Measurements from ENCODE around the gene GFAP. TPM values are rescaled to one million over a fixed set of nuclear protein-coding genes. Genes with fewer than 3 reads are reported as not detected.
"Not testable (repeated sequence)": the region's sequence is repeated elsewhere in the genome, so short reads cannot be mapped to it uniquely, and the experiment has no call there.

Gene GFAP
- 7.0 TPM for total RNA-seq
- long read RNA-seq, transcript GFAP-205 (4 exons, 594 nt): major isoform, 6 of 8 reads
- long read RNA-seq, partial matches to known transcripts: 1 of 8 reads
- long read RNA-seq, other reads (novel, unspliced or antisense): 0 of 8 reads

DNA sequence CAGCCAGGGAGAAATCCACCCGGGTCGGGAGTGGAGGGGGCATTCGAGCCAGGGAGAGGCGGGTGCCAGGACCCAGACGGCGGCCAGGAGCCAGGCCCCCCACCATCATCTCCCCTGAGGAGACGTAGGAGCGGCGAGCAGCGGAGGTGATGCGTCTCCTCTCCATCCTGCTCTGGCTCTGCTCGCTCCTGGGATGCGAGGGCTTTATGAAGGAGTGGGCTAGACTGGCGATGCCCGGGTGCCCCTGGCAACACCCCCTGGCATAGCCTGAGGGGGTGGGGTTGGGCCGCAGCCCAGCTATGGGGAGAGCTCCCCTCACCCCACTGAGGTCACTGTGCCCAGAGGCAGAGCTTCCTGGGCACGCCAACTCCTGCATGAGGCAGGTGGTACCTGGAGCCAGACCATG is at the start of gene GFAP:
TSS of gene GFAP (minus strand) at position 180 of the 406 bp plus-strand sequence. CDS start at position 166, 14 bp downstream.
- intact Hi-C loops (cut with DNase I): no loop called here
- no peak for DNase-seq (ENCODE audit: low spot score)

DNA sequence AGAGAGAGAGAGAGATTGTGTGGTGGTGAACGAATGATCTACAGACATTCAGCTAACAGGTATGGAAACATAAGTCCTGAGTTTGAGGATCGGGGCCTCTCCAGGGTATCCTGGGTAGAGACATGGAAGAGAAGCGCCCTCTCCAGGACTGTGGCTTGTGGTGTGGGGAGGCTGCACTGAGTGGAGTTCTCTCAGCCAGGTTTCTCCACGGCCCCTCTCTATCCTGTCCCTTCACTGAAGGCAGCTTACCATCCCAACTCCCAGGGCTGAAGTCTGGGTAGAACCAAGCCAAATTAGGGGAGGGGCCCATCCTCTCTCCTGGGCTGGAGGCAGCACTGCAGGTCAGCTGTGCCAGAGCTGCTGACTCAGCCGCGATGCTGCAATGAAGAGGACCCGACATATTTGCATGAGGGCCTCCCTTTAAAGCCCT is 46.6 kb upstream of the GFAP start:
- intact Hi-C loops (cut with DNase I): no loop called here
- no peak for DNase-seq (ENCODE audit: low spot score)

DNA sequence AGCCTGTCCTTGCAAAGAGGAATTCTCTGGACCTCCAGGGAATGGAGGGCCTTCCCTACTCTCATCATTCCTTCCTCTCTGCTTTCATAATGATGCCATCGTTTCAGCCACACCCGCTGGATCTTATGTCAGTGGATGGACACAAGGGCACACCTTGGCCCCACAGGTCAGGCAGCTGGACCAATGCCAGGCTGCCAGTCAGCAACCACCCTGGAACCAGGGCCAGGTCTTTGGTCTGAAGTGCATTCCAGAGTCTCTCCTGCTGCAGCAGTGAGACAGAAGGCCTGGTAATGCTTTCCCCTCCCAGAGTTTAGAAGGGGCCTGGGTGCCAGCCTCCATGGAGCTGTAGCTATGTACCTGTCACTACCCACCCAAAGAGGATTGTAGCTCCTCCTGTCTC is 45.4 kb upstream of the GFAP start:
- intact Hi-C loops (cut with DNase I): no loop called here
- no peak for DNase-seq (ENCODE audit: low spot score)

DNA sequence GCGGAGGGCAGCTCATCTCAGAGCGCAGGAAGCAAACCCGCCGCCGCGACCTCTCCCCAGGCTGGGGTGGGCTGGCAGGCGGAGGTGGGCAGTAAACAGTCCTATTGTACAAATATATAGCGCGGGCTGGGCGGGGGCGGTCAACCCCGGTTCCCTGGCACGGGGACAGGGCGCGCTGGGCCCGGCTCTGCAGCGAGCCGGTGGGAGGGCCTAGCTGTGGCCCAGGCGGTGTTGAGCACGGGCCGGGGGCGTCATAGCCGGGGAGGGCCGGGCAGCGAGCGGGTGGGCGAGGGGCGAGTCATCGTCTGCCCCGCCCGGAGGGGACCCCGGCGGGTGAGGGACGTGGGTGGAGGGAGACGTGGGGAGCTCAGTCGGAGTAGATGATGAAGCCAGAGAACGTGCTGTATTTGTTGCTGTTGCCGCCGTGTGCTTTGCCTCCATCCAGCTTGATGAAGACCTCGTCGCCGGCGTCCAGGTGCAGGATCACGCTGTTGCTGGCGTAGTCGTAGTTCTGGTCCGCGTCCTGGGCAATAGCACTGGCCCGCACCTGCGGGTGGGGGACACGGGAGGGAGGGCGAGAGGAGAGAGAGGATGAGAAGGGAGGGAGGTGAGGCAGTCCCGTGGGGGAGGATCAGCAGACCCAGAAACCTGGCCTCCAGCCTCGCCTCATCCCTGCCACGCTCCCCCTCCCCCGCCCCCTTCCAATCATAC is 44.7 kb upstream of the GFAP start:
- intact Hi-C loops (cut with DNase I): no loop called here
- DNase-seq (ENCODE audit: low spot score): no peak

DNA sequence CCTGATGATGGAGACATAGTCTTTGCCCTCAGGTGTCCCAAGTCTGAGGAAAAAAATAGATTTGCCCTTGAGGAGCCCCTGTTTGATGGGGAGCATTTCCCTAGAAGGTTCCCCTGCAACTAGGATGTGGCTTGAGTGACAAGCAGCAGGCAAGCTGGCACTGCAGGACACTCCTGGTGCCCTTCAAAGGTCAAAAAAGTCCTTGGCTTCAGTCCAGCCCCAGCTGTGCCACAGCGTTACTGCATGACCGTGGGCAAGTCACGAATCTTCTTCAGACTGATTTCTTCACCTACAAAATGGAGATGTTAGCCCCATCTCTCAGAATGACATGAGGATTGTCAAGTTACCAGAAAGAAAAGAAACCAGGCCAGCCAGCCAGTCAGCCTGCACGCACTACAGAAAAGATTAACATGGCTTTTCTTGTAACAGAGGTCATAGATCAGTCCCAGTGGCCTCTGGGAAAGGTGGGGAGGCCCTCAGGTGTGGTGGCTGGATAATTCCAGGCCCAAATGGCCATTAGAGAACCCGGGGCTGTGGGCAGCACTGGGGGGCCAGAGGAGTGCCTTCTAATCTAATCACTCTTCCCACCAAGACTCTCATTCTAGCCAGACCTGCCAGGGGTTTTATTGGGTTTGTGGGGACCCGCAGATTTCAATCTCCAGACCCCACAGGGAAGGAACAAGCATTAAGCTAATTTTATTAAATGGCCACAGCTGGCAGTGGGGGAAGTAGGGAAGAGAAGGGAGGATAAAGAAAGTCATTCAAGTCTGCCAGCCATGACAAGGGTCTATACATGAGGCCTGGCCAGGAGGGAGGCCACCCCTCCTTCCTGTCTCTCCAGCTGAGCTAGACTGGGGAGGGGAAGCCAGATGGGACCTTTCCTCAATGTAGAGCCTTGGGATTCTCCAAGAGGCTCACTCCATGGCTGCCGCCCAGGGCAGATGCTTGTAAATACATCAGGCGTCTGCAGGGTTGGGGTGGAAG is 42.0 kb upstream of the GFAP start:
- peak; percentile 53 for DNase-seq (ENCODE audit: low spot score)
- intact Hi-C loops (cut with DNase I): no loop called here

- intact Hi-C loops (cut with DNase I): no loop called here
- DNase-seq (ENCODE audit: low spot score): peak; percentile 31
Measured at GRCh38 chr17:44955674-44956425, 40.5 kb upstream of the GFAP start.

DNA sequence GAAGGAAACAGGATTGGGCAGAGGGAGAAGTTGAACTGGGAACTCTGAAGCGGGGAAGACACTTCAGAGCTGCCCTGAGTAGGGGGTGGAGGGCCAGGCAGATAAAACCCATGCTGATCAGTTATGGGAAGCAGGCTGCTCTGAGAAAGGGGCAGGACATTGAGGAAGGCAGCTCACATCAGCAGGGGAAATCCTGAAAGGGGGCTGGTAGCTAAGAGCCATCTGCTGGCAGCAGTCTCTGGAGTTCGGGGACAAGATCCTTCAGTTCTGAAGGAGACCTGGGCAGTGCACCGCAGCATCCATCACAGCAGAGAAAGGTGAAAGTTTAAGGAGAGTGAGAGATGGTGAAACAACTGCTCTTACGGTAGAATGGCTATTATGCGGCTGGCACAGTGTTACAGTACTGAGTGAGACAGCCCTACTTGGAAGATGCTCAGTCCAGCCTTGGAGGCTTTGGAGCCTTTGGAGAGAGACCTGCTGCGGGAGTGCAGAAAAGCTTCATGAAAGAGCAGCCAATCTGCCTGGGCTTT is 37.7 kb upstream of the GFAP start:
- peak; percentile 15 for DNase-seq (ENCODE audit: low spot score)
- intact Hi-C loops (cut with DNase I): no loop called here

DNA sequence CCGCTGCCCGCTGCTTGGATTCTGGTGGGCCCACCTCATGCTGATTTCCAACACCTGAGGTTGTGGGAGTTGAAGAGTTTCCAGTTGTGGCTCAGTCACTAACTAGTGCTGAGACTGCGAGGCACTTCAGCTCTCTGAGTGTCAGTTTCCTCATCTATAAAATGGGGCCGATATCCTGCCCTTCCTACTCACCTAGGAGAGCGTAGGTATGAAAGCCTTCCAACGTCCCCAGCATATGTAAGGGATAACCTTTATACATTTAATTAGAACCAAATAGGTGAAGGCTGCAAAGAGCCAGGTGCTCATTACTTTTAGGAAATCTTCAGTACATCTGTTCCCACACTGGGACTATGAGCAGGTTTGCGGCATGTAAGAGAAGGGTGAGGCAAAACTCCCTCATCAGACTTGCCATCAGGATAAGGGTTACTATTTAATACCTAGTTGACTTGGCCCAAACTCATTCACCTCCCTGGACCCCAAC is 33.1 kb upstream of the GFAP start:
- DNase-seq (ENCODE audit: low spot score): no peak

DNA sequence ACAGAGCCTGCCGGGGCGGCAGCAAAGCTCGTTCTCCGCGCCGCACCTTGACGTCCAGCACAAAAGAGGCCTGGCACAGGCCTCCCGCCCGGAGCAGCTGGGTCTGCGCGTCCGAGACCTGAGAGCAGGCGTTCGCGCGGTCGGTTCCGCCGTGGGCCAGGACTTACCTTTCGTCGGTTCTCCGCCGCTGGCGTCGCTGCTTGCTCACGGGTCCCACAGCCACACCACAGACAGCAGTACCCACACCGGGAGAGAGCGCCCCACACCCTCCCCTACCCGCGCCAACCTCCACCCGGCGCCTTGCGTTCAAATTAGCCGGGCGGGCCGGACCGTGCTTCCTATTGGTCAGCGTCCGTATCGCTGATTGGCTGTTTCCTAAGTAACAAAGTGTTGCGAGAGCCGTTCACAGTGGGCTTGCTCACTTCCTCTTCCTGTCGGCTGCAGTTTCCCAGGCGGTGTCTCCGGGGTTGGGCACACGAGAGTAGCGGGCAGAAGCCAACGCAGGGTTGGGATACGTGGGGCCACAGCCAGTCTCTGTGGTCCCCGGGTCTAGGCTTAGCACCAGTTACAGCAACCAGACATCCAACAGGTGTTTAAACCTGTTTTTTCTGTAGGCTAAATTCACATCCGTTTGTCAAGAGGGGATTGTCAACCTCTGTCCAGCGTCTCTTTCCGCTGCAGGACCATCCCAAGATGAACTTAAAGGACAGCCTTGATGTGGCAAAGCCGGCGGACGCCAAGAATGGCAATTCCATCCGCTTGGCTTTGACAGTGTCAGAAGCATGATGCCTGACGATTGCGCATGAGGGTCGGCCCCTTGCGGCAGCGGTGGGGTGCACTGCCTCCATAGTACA is 32.4 kb upstream of the GFAP start, which contains the start of gene KIF18B:
TSS of gene KIF18B (minus strand) at position 313 of the 854 bp plus-strand sequence. CDS start 11,429 bp downstream, outside the sequence.
- intact Hi-C loops (cut with DNase I): no loop called here
- DNase-seq (ENCODE audit: low spot score): peak; percentile 95

More for the DNA sequence above, 33.1 kb upstream of the GFAP start:
- intact Hi-C loops (cut with DNase I): no loop called here

DNA sequence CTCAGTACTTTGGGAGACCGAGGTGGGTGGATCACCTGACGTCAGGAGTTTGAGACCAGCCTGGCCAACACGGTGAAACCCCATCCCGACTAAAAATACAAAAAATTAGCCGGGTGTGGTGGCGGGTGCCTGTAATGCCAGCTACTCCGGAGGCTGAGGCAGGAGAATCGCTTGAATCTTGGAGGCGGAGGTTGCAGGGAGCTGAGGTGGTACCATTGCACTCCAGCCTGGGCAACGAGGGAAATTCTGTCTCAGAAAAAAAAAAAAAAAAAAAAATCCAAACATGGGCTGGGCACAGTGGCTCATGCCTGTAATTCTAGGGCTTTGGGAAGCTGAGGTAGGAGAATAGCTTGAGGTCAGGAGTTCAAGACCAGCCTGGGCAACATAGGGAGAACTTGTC is 30.4 kb upstream of the GFAP start:
- DNase-seq (ENCODE audit: low spot score): peak; percentile 26
- intact Hi-C loops (cut with DNase I): not testable (repeated sequence)

GRCh38 chr17:44942456-44942855 is 27.2 kb upstream of the GFAP start:
- intact Hi-C loops (cut with DNase I): no loop called here
- peak; percentile 5 for DNase-seq (ENCODE audit: low spot score)

GRCh38 chr17:44941712-44942331 is 26.5 kb upstream of the GFAP start:
- intact Hi-C loops (cut with DNase I): no loop called here
- DNase-seq (ENCODE audit: low spot score): peak; percentile 56

GRCh38 chr17:44940768-44941167 is 25.5 kb upstream of the GFAP start:
- no peak for DNase-seq (ENCODE audit: low spot score)
- intact Hi-C loops (cut with DNase I): no loop called here

- intact Hi-C loops (cut with DNase I): no loop called here
- DNase-seq (ENCODE audit: low spot score): no peak
Measured at GRCh38 chr17:44940317-44940716, 25.0 kb upstream of the GFAP start.

DNA sequence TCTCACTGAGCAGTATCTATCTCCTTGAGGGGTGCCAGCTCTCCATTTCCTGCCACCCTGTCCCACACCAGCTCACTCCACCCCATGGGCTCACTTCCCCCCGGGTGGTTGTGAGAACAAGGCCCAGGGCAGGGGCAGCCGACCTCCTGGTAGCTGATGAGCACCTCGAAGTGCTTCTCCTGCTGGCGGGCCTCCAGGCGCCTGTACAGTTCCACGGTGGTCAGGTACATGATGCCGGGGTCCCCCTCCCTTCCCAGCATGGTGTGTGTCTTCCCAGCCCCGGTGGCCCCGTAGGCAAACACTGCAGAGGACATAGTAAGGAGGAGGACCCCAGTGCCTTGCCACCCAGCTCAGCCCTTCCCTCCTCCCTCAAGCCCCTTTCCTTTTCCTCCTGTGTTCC is 19.8 kb upstream of the GFAP start:
- DNase-seq (ENCODE audit: low spot score): no peak

GRCh38 chr17:44934745-44935105 is 19.4 kb upstream of the GFAP start:
- no peak for DNase-seq (ENCODE audit: low spot score)
- intact Hi-C loops (cut with DNase I): no loop called here

More for the DNA sequence above, 19.8 kb upstream of the GFAP start:
- intact Hi-C loops (cut with DNase I): no loop called here

- no peak for DNase-seq (ENCODE audit: low spot score)
- intact Hi-C loops (cut with DNase I): no loop called here
Measured at GRCh38 chr17:44933824-44934744, 18.8 kb upstream of the GFAP start.
